GM19099 (cell line): ENCODE results near the gene SLC18A3.

Experiments
- POLR2A ChIP-seq: IDR thresholded peaks from 3 replicates; pipeline ENCODE4 v1.6.1; 2011; ENCODE audit warnings: low read depth; ENCODE audit not compliant: insufficient read length; ENCODE audit errors: extremely low read depth

The SLC18A3 gene

DNA sequence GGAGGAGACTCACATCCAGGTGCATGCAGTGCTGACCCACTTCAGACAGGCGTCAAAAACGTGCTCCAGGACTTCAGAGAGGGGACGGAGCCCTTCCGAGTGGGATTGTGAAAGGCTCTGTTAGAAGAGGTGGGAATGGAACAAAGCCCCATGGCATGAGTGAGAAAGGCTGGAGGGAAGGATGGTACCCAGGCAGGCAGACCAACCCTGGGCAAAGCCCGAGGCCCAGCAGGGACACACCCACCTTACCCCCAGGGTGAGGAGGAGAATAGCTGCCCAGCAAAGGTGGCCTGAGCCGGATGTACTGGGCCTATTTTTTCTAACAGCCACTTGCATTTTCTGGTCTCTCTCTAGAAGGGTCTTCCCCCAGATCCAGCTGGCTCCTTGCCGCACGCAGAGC lies 18.5 kb downstream of the SLC18A3 start:
- no peak for TF ChIP-seq POLR2A

DNA sequence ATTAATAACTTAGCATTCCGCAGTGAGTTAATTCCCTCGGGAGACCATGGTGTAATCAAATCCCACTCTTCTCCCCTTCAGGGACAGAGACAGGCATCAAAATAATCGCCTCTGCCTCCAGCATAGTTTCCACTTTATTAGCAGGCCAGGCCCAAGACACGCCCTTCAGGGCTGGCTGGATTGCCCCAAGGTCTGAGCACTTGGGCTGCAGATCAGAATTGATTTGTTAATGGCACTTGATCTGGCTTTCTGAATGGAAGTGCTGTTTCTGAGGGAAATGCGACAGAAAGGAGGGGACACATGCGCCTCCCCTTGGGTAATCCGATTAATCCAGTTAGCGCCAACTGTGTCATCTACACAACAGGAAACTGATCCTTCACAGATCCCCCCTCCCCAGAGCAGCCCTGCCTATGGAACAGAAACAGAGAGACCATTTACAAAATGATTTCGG lies 19.3 kb downstream of the SLC18A3 start:
- no peak for TF ChIP-seq POLR2A

DNA sequence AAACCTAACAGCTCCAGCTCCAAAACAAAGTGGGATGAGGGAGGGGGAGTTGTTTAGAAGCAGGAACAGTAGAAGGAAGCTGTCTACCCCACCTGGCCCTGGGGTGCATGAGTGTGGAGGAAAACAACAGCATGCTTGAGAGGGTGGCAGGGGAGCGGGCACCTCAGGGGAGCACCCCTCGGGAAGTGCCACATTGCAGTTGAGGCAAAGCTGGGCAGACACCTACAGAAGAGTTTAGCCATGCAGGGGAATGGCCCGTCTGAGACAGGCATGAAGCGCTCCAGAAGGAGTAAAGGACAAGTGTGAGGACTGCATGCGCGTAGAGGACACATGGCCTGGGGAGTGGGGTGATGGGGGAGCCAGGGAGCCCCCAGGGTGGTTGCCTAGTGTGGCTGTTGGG lies 21.9 kb downstream of the SLC18A3 start:
- TF ChIP-seq POLR2A, result no peak

DNA sequence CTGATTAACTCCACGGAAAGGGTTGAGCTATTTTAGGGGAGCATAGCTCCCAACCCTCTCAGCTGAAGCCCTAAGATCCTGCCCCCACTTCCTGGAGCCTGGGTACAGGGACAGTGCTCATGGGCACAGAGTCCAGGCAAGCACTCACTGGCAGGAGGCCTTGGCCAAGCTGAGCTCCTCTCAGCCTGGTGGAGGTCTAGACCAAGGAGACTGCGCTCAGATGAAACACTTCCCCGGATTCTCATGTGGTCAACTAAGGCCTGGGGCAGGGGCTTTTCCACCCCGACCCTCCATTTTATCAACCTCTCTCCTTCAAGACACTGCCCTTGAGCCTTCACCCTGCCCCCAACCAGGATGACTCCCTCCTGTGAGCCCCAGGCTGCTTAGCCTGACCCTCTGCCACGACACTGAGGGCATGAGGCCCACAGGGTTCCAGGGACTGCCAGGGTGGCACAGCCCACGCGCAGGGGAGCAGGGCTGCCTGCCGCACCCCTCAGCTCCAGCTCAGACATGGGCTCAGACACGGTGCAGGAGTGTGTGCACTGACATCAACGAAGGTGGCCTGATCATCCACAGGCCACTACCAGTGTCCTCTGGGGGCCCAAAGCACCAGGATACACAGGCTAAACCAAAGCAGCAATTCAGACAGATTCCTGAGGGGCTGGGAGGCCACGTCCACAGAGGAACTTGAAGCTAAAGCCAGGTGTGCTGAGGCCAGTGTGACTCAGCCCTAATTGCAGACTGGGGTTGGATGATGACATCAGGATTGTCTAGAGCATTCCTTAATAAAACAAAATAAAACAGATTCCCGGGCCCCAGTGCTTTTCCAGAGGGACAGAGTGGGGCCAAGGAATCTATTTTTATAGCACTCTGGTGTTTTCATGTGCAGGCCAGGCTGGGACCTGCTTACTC lies 22.6 kb downstream of the SLC18A3 start:
- no peak for TF ChIP-seq POLR2A

DNA sequence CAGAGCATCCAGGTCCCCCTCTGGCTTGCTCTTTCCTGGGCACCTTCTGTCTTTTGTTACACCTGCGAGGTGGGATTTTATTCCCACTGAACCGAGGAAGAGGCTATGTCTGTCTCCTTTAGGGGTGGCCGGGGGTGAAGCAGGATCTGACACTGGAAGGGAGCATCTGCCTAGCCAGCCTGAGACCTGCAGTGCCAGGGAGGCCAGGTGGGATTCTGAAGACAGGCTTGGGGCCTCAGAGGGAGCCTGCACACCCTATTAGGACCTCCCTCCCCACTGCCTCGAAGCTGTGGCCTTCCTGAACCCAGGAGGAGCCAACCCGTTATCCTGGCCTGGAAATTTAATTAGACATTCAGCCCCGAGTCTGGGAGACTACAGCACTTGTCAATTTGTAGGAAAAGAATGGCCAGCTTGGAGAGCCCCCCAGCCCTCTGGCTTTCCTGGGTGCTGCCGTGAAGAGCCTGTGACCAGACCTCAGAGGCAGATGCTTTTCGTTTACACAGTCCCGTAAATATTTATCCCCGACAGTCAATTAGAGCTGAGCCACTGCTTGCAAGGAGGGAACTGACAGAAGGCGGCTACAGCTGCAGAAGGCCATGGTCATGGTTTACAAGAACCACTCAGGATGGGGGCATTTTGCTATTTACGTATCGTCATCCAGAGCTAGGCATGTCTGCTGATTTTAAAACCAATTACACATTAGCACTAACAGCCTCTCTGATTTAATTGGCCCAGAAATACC lies 23.4 kb downstream of the SLC18A3 start:
- TF ChIP-seq POLR2A, result no peak

DNA sequence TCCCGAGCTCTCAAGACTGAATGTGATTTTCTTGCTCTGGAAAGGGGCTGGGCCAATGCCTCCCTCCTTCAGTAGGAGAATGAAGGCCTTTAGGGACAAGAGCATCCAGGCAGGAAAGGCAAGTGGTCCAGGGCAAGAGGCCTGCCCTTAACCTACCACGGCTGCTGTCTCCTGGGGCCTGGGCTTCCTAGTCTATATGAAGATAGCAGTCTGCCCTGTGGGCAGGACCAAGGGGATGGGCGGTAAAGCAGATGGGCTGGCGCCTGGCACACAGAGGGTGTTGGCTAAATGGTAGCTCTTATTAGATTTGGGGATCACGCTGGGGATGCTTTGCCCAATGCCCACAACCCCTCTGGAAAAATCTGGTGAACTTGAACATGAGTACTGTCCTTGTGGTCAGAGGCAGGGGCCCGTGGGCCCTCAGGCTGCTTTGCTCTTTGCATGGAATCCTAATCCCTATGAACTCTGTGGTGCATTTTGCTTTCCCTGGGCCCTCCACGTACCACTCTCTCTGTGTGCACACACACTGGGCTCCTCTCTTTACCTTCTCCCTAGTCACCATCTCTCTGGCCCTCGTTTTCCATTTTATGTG lies 24.1 kb downstream of the SLC18A3 start:
- no peak for TF ChIP-seq POLR2A

DNA sequence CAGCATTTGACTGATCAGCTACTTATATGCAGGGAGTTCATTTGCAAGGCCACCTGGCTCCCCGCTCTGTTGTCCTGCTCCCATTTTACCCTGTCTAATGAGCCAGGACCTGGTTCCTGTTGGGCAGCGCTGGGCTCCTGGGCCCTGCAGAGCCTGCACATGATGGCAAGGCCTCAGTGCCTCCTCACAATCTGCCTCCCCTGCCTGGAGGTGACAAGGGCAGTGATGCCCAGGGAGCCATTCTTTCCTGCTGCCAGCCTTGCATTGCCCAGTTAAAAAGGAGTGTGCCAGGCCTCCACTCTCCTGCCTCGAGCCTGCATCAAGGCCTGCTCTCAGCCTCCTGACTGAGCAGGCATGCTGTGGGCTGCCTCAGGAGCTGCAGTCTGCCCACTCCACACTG lies 32.2 kb downstream of the SLC18A3 start:
- TF ChIP-seq POLR2A, result no peak

DNA sequence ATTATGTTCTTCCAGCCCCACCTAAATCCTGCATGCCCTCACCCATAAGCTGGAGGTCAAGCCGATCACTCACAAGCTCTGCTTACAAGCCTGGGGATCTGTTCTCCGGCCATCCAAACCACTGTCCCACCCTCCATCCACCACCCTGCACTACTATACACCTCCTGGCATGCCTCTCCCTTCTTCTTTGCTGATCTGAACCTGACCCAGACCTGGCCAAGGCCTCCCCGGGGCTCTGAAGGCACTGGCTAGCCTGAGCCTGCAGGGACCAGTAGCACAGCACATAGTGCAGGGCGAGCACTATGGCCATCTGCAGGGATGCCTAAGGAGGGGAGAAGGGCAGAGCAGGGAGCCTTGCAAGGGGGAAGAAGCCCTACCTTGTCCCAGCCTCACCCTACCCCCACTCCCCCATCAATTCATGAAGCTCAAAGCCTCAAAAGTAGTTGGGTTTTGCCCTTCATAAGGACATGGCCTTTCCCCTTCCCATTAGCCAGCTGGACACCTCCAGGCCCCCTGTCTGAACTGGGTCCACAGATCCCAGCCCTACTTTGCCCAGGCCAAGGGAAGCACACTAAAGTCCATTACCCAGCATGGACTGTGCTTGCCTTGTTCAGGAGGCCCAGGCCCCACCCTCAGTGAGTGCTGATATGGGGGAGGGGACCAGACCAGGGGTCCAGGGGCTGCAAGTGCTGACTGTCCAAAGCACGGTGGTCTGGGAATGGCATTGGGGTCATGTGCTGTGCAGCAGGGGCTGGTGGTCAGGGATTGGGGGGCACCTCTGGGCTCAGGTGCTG lies 33.3 kb downstream of the SLC18A3 start:
- TF ChIP-seq POLR2A, result no peak

DNA sequence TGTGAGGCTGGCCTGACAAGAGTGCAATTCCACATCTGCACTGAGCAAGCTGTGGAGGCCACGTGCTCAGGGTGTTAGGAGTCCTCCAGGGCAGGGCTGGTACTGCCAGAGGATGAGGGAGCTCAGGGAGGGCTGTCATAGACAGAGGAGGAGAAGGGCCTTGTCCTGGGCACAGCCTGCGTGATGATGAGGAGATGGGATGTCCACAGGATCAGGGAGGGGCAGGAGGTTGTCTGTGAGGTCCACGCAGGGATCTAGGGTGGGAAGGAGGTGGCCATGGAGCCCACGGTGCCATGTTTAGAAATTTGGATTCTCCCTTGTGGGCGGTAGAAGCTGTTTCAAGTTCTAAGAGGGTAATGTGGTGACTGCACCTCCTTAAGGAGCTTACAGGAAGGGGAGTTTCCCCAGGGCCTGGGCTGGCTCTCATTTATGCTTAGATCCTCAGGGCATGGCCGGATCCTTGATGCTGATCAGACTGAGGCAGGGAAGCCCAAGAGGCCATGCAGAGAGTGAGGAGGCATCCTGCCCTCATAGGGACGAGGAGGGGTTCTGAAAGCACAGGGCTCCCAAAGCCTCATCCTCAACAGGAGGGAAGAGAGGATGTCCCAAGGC lies 34.0 kb downstream of the SLC18A3 start:
- TF ChIP-seq POLR2A, result no peak

DNA sequence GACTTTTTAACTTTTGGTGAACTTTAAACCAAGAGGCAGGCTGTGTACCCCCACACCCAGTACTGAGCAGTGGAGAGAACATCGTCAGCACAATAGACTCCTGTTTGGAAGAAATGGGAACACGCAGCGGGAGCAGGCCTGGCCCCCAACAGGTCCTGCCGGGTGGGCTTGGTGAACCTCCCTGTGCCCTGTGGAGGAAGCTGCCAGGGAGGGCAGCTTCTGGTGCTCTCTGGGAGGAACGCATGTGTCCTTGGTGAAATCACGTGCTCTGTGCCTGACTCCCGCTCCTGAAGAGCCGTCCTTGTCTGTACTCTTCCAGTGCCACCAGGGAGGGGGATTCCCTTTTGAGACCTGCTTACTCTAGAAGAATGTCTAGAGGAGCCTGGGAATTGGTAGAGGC lies 35.3 kb downstream of the SLC18A3 start:
- no peak for TF ChIP-seq POLR2A

DNA sequence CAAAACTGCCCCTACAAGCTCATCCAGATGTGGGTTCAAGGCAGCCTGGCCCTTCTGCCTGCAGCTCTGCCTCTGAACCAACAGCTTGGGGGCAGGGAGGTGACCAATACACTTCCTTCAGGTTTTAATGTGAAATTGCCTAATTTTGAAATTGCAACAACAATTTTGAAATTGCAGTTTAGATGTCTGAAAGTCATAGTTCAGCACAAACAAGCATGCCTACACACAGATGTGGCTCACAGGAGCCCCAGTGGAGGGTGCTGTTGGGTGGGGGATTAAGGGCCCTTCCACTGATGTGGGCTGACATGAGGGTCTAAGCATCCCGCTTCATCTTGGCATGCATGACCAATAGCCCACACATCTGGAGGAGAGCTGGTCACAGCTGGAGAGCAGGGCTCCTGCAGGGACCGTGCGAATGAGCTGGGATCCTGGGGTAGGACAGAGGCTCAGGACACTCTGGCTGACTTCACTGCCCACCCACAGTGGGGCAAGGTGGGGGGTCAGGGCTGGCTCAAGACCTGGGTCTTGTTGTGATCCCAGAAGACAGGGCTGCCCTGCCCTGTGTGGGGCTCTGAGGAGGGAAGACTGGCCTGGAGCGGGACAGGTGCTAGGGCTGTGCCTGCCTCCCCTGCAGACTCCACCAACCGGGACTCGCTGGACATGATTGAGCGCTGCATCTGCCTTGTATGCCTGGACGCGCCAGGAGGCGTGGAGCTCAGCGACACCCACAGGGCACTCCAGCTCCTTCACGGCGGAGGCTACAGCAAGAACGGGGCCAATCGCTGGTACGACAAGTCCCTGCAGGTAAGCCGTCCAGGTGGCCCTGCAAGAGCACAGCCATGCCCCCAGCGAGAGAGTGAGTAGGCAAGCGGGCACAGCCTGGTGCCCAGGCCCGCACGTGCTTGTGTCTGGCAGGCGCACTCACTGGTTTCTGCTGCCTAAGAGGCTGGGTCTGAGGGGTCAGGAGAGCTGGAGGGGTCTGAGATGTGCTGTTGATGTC lies 36.1 kb downstream of the SLC18A3 start:
- no peak for TF ChIP-seq POLR2A

DNA sequence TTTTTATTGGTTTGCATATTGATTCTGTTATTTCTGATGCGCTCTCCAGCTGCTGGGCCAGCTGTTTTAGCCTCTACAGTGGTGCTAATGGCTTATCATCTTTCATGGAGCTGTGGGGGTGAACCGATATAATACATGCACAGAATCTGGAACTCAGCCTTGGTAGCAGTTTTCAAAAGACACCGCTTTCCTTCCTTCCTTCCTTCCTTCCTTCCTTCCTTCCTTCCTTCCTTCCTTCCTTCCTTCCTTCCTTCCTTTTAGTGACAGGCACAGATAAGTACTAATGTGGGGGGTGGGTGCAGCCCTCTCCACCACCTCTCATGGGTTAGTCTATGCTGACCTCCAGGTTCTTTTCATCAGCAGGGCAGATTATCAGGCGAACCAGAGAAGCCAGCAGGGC lies 37.4 kb downstream of the SLC18A3 start:
- no peak for TF ChIP-seq POLR2A
